Measurements from ENCODE around the gene MAML3. TPM values are rescaled to one million over a fixed set of nuclear protein-coding genes. Genes with fewer than 3 reads are reported as not detected.
A peak's percentile ranks its signal among the peaks of the same experiment; 100 is the strongest.

MAML3 gene
- total RNA-seq, 1 experiment from 2014 or later = 0.13 TPM

DNA sequence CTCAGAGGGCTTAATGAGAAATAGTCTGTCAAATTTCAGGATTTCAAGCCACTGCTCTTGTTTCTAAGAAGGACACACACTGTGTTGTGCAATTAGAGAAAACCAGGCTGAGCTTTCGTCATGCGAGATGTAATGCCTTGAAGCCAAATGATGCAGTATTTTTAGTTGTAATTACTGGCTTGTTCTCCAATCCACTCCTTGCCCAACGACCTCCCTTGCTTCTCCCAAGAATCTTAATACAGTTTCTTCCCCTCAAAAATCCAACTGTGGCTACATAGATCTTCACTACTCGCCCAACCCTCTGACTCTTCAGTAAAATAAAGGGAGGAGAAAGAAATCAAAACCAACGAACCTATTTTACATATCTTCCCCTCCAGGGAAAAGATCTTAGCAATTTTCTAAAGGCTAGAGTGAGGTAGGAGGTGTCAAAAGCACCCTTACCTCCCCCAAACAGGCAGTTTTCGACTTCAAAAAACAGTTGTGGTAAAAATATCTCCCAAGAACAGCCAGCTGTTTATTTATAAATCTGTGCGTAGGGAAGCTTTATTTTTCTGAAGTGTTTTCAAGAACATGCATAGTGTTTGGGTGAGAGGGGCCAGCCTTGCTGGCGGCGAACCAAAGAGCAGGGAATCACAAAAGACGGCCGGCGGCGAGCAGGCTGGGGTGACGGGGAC lies 419.6 kb downstream of the MAML3 start:
- Histone ChIP-seq H3K9me3 (no peaks in the 10 kb centered on the region), H3K27me3 (no peaks in the 10 kb centered on the region), H3K4me3 (peak overlapping the region; percentile 33), H3K36me3 (no peaks in the 10 kb centered on the region)
- no peak for DNase-seq

DNA sequence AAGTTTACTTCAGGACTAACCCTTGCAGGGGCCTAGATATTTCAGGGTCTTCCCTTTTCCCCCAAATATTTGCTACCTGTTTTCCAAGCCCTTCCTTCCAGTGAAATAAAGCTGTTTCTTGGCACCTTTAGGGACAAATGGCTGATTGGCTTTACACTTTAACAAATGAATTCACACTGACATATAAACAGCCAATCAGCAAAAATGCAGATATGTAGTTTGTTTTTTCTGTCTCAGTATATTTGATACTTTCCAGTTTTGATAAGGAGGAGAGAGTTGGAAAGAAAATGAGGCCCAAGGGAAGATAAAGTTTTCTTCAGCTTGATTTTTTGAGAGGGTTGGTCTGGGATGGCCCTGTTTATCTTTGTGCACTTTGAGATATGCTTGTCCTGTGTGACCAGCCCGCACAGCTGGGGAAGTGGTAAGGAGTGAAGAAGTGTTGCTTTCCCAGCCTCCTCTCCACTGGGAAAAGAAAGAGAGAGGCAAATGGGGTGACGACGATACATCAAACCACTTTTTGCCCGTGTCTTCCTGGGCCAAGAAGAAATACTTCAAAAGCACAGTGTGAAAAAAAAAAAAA lies 420.9 kb downstream of the MAML3 start:
- Histone ChIP-seq H3K36me3 (no peaks in the 10 kb centered on the region), H3K4me3 (no peak overlapping the region), H3K27me3 (no peaks in the 10 kb centered on the region), H3K9me3 (no peaks in the 10 kb centered on the region)
- no peak for DNase-seq

DNA sequence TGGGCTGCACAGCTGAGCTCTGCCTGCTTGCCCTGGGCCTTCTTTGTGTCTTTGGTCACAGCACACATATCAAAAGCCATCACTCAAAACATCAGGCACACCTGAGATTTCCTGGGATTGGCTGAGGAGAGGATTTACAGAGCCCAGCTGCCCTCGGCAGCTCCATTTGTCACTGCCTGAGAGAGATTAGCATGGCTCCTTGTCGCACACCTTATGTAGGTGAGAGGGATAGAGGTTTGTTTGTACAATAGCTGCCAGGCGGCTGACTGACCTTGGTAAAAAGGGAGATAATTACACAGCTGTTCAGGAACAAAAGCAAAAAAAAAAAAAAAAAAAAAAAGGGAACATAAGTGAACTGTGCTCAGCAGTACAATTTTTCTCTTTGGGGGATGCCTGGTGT lies 425.1 kb downstream of the MAML3 start:
- no peak for DNase-seq
- H3K9me3 ChIP-seq = no peaks in the 10 kb centered on the region
- no peaks in the 10 kb centered on the region for H3K36me3 ChIP-seq
- H3K27me3 ChIP-seq = no peaks in the 10 kb centered on the region
- no peak overlapping the region for H3K4me3 ChIP-seq

DNA sequence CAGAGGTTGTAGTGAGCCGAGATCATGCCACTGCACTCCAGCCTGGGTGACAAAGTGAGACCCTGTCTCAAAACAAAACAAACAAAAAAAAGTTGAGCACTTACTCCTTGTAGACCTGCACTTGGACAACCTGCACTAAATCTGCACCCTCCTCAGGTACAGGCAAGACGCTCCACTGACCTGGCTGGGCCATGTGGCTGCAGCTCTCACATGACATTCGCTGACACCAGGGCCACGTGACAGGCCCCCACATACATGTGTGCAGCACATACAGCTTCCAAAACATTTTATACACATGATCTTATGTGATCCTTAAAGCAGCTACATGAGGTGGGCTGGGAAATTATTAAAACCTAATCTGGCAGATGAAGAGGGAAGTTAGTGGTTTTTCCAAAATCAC lies 425.8 kb downstream of the MAML3 start:
- no peak for DNase-seq

DNA sequence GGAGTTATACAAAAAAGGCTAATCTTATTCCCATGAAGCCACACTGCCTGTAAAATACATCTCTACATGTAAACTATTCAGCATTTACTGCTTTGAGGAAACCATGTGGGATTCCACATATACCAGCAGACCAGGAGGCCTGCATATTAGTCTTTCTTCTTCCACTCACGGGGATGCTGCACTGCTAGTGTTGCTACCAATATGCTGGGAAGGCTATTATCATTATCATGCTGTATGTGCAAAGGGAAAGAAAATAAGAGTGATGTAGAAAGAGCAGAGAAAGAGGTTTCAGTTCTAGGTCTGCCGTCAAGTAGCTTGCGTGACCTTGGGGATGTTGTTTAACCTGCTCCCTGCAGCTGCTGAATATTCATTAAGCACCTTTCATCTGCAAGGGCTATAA lies 427.4 kb downstream of the MAML3 start:
- Histone ChIP-seq H3K4me3 (no peak overlapping the region), H3K27me3 (no peaks in the 10 kb centered on the region), H3K36me3 (no peaks in the 10 kb centered on the region), H3K9me3 (no peaks in the 10 kb centered on the region)
- DNase-seq = no peak

More for the DNA sequence above, 425.8 kb downstream of the MAML3 start:
- Histone ChIP-seq H3K4me3 (no peak overlapping the region), H3K27me3 (no peaks in the 10 kb centered on the region), H3K36me3 (no peaks in the 10 kb centered on the region), H3K9me3 (no peaks in the 10 kb centered on the region)

DNA sequence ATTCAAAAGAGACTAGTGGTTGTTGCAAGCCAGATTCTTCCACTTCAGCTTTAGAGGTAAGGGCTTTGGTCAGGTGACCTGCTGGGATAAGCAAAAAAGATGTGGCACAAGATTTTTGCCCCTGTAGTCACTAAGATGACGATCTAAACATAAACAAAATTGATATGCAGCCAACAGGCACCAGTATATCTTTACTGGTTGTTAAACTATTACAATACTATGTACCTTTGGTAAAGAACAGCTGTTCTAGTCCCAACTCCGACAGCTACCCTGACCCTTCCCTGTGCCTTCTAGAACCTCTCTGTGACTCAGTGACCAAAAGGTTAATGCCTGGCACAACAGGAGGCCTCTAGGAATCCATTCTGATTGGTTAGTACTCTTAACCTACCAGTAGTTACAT lies 428.7 kb downstream of the MAML3 start:
- Histone ChIP-seq H3K9me3 (no peaks in the 10 kb centered on the region), H3K27me3 (no peaks in the 10 kb centered on the region), H3K4me3 (no peak overlapping the region), H3K36me3 (no peaks in the 10 kb centered on the region)
- DNase-seq = no peak

DNA sequence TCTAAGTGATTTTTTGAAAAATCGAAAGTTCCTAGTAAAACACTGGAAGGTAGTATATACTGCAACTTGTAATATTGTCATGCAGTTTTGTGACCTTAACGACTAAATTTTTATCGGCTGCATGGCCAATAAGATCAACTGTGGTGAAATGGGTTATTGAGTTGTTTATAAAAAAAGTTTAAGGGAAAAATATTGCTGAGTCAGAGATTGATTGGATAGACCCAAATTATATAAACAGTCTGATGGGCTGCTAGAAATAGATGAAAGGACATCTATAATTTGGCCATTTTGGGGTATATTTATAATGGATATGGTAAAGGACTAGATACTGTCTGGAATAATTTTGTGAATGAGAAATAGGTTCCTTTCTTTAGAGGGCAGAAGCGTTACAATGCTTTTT lies 432.2 kb downstream of the MAML3 start:
- H3K4me3 ChIP-seq = no peak overlapping the region
- no peaks in the 10 kb centered on the region for H3K27me3 ChIP-seq
- DNase-seq = no peak
- no peaks in the 10 kb centered on the region for H3K36me3 ChIP-seq
- no peaks in the 10 kb centered on the region for H3K9me3 ChIP-seq

DNA sequence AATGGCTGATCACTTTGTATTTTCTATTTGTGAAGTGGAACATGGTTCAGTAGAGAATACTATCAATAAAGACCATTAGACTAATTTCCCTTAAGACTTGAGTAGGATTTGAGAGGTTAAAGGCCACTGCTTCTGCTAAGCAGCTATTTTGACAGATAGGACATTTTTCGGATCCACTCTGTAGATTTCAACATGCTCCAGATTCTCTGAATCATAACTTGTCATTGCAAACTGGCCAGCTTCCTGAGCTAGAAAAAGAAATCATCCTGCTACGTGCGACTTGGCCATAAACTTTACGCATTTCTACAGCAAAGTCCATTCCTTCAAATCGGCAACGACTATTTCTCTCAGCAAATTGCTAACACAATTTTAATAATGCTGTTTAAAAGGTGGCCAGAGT lies 433.2 kb downstream of the MAML3 start:
- Histone ChIP-seq H3K4me3 (no peak overlapping the region), H3K27me3 (no peaks in the 10 kb centered on the region), H3K36me3 (no peaks in the 10 kb centered on the region), H3K9me3 (no peaks in the 10 kb centered on the region)
- DNase-seq = no peak

DNA sequence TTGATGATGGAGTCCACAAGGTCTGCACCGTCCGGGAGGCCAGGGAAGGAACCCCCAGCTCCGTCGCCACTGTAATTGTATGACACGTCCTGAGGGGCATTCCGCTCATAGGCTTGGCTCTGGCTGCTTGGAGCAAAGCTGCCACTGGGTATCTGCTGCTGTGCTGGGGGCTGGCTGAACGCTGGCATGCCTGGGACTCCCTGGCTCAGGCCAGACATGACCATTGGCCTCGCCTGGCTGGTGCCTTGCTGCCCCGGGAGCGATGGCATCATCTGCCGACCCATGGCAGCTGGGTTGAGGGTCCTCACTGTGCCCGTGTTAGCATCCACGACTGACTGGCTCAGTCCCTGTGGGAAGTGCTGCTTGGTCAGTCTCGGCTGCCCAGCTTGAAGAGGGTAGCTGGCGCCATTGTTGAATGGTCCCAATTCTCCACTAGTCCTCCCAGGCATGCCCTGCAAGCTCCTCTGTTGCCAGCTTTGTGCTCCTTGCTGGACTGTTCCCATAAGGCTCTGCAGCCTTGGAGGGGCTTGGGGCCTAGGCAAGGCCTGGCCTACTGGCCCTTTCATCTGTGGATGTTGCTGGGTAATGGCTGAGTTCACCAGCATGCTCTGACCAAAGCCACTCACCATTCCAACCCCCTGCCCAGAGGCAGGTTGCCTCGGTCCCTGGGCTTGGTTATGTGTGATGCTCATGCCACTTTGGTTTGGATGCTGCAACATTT lies 434.4 kb downstream of the MAML3 start:
- Histone ChIP-seq H3K9me3 (no peaks in the 10 kb centered on the region), H3K36me3 (no peaks in the 10 kb centered on the region), H3K4me3 (no peak overlapping the region), H3K27me3 (no peaks in the 10 kb centered on the region)
- no peak for DNase-seq

DNA sequence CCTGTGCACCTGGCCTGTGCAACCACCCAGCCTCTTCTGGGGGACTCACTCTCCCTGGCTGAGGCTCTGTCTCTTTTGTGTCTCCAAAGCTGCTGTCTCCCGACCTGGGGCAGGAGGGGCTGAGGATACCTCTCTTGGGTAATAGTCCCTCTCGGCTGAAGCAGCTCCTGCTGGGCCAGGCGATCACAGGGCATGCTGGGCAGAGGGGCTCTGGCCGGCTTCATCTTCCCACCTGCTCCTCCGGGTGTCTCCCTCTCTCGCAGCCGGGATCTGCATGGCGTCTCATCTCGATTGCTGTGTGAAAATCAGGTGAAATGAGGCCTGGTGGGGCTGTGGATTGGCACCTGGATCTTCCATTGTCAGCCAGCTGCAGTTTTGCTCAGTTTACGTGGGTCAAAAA lies 435.2 kb downstream of the MAML3 start:
- H3K27me3 ChIP-seq = no peaks in the 10 kb centered on the region
- no peaks in the 10 kb centered on the region for H3K36me3 ChIP-seq
- no peak overlapping the region for H3K4me3 ChIP-seq
- no peak for DNase-seq
- no peaks in the 10 kb centered on the region for H3K9me3 ChIP-seq

DNA sequence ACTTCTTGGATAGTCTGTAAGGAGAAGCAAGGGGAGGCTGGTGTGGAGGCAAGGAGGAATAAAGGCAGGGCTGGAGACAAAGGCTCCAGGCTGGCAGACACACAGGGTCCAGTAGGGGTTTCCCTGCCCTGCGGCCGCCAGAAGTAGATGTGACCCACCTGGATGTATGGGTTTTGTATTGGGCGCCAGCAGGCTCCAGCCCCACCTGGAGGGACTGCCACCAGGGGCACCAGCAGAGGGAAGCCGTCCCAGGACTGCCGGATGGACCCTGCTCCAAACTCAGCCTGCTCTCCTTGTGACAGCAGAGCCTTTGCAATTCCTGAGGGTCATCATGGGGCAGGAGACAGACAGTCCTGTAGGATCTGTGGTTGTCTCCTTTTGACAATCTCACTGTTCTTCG lies 435.6 kb downstream of the MAML3 start:
- DNase-seq = no peak
- no peak overlapping the region for H3K4me3 ChIP-seq
- H3K27me3 ChIP-seq = no peaks in the 10 kb centered on the region
- H3K36me3 ChIP-seq = no peaks in the 10 kb centered on the region
- no peaks in the 10 kb centered on the region for H3K9me3 ChIP-seq

DNA sequence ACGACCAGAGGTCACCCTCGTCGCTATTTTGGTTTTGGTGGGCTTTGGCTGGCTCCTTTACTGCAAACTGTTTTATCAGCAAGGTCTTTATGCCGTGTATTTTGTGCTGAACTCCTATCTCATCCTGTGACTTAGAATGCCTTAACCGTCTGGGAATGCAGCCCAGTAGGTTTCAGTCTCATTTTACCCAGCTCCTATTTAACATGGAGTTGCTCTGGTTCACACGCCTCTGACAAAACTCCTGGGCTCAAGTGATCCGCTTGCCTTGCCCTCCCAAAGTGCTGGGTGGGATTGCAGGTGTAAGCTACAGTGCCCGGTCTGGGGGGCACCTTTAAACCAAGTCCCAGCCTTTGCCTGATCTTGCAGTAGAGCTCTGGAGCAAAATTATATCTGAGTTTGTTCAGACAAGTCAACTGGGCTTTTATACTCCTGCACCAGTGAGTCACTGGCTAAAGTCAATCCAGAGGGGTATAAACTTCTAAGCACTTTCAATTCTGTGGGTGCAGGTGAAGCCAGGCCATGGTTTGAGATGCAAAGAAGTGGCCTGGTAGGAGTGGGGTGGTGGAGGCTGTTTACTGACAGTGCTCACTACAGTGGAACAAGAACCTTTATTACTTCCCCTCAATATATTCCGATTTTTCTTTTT lies 438.1 kb downstream of the MAML3 start:
- Histone ChIP-seq H3K36me3 (no peaks in the 10 kb centered on the region), H3K4me3 (no peak overlapping the region), H3K9me3 (no peaks in the 10 kb centered on the region), H3K27me3 (no peaks in the 10 kb centered on the region)
- no peak for DNase-seq

DNA sequence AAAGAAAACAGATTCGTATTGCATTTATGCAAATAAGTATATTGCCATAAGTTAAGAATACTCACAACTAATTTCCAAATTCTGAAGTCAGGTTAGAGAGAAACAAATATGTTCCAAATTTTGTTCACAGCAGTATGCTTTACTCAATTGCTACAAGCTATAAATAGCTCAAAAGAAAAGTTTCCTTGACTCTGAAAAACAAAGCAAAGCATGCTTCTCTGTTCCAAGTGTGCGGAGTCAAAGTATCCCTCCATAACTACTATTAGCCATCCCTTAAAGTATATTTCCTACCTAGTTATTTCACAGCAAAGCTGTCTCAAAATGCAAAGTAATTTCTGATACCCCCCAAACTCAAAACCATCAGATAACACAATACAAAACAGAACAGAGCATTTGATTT lies 441.1 kb downstream of the MAML3 start:
- no peak overlapping the region for H3K4me3 ChIP-seq
- no peak for DNase-seq
- no peaks in the 10 kb centered on the region for H3K36me3 ChIP-seq
- H3K9me3 ChIP-seq = no peaks in the 10 kb centered on the region
- no peaks in the 10 kb centered on the region for H3K27me3 ChIP-seq

DNA sequence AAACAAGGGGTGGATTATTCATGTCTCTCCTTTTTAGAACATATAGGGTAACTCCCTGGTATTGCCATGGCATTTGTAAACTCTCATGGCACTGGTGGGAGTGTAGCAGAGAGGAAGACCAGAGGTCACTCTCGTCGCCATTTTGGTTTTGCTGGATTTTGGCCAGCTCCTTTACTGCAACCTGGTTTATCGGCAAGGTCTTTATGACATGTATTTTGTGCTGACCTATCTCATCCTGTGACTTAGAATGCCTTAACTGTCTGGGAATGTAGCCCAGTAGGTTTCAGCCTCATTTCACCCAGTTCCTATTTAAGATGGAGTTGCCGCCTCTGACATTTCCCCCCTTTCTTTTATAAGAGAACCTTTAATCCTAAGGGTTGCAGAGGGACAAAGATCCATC lies 442.5 kb downstream of the MAML3 start:
- no peak overlapping the region for H3K4me3 ChIP-seq
- DNase-seq = peak; percentile 11
- H3K9me3 ChIP-seq = no peaks in the 10 kb centered on the region
- H3K36me3 ChIP-seq = no peaks in the 10 kb centered on the region
- no peaks in the 10 kb centered on the region for H3K27me3 ChIP-seq

DNA sequence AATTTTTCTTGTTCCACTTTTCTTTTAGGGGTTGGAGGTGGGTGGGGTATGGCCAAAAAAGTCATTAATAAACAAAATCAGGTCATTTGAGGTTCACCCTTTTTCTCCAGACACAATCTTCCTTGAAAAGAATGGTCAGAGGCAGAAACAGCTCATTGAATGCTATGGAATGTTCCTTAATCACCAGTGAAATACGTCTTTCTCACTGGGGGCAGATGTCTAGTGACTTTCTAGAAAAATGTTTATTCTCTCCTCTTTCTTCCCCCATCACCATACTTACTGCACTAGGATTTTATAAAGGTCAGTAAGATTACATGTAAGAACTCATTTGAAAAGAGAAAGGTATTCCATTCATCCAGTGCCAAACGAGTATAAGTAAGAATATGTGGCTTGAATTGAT lies 443.9 kb downstream of the MAML3 start:
- H3K36me3 ChIP-seq = no peaks in the 10 kb centered on the region
- H3K4me3 ChIP-seq = no peak overlapping the region
- no peaks in the 10 kb centered on the region for H3K27me3 ChIP-seq
- no peaks in the 10 kb centered on the region for H3K9me3 ChIP-seq
- no peak for DNase-seq

DNA sequence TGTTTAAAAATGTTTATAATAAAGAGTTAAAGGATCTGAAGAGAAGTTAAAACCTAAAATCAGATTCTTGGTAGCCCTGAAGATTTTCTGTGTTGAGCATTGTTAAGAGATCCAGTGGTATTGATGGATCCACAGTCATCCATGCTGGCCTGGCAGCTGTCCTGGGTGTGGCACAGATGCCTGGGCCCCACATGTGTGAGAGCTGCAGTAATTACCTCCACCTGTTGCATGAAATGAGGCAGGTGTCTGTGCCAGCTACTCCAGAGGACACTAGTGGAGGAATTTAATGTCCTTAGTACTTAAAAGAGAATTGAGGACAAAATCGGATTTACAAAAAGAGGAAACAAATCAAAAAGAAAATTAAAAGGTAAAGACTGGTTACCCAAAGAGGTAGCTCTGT lies 444.3 kb downstream of the MAML3 start:
- no peaks in the 10 kb centered on the region for H3K36me3 ChIP-seq
- no peak for DNase-seq
- no peak overlapping the region for H3K4me3 ChIP-seq
- no peaks in the 10 kb centered on the region for H3K27me3 ChIP-seq
- no peaks in the 10 kb centered on the region for H3K9me3 ChIP-seq

DNA sequence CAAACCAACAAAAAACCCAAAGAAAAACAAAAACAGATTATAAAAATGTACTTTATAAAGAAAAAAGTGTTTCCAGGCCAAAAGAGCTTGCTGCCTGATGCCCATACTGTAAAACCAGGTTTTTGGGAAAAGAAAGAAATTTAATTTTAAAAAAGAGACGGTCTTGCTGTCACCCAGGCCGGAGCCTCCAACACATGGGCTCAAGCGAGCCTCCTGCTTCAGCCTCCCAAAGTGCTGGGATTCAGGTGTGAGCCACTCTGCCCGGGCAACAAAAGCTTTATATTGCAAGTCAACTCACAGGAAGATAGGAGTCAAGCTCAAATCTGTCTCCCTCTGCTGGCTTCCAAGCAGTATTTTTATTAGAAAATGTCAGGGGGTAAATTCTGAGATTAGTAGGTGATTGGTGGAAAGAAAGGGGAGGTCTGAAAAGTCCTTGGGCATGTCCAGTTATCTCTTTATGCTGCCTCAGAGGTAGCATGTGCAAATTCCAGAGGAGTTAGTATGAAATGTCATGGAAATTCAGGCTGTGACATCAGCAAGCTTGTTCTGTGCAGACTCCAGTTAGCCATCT lies 449.0 kb downstream of the MAML3 start:
- Histone ChIP-seq H3K9me3 (no peaks in the 10 kb centered on the region), H3K4me3 (no peak overlapping the region), H3K36me3 (no peaks in the 10 kb centered on the region), H3K27me3 (no peaks in the 10 kb centered on the region)
- DNase-seq = no peak
